Stomach (tissue), 4 donors: Measurements from ENCODE around the gene TM7SF3.

Source experiments
- POLR2A ChIP-seq, 4 donors: fragments of 450-650 bp; IDR thresholded peaks; one replicate each; pipeline ENCODE4 v1.6.1; 2016; ENCODE audit warnings: antibody characterized with exemption in 4 of 4, control low read depth in 2 of 4, mild to moderate bottlenecking in 1 of 4, moderate library complexity in 1 of 4
- POLR2AphosphoS5 ChIP-seq, 3 donors: sonication (generic); formaldehyde crosslinking; IDR thresholded peaks; one replicate each; pipeline ENCODE4 v1.6.1; 2016; ENCODE audit warnings: antibody characterized with exemption in 3 of 3
- TF ChIP-seq, protein P1 (sequence below), 7 experiments: fragments of 450-650 bp in 4 of 7; fragments of 200-600 bp in 3 of 7; sonication (generic) in 3 of 7; IDR thresholded peaks; one replicate each; pipeline ENCODE4 v1.5.1; 2016 to 2019; ENCODE audit warnings: antibody characterized with exemption in 7 of 7, control low read depth in 2 of 7, mild to moderate bottlenecking in 1 of 7

DNA sequence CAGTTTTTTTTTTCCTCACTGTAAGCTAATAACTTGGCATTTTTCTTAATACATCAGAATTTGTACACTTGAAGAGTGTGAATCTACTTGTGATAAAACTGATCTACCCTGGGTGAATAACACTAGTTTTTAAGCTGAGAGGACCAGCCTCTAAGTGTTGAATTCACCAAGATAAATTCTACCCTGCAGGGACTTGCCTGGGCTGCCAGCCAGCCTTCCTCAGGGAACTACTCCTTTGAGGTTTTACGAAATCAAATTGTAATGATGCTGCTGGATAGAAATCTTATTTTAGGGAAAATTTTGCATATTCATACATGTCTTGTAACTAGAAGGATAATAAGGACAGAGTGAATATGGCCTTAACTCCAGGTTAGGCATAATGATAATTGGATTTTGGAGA lies 10.1 kb upstream of the TM7SF3 start:
- no peak for TF ChIP-seq POLR2AphosphoS5 (IDR thresholded peaks at IDR 0.05)
- TF ChIP-seq, protein P1, sequence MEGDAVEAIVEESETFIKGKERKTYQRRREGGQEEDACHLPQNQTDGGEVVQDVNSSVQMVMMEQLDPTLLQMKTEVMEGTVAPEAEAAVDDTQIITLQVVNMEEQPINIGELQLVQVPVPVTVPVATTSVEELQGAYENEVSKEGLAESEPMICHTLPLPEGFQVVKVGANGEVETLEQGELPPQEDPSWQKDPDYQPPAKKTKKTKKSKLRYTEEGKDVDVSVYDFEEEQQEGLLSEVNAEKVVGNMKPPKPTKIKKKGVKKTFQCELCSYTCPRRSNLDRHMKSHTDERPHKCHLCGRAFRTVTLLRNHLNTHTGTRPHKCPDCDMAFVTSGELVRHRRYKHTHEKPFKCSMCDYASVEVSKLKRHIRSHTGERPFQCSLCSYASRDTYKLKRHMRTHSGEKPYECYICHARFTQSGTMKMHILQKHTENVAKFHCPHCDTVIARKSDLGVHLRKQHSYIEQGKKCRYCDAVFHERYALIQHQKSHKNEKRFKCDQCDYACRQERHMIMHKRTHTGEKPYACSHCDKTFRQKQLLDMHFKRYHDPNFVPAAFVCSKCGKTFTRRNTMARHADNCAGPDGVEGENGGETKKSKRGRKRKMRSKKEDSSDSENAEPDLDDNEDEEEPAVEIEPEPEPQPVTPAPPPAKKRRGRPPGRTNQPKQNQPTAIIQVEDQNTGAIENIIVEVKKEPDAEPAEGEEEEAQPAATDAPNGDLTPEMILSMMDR (IDR thresholded peaks at IDR 0.05): no peak
- no peak for TF ChIP-seq POLR2A (IDR thresholded peaks at IDR 0.05)
